T-cell (primary cell): ENCODE data around the gene ATG101. TPM values are rescaled to one million over a fixed set of nuclear protein-coding genes. Genes with fewer than 3 reads are reported as not detected.

Experiments
- ATAC-seq, 4 experiments: fragments of 200-7000 bp in 3 of 4; fragments of 150-1000 bp in 1 of 4; cut with Tn5 transposase; replicated peaks in 1 of 4; 1 replicate in 3 of 4; 2 replicates in 1 of 4; pipeline ENCODE4 v1.10.0; 2021; ENCODE audit warnings: moderate library complexity in 3 of 4, mild to moderate bottlenecking in 2 of 4, moderate number of reproducible peaks in 1 of 4
- CTCF ChIA-PET, 2 donors: fragments of 300-600 bp; sonication (Branson Sonifier 250); formaldehyde crosslinking; loops; one replicate each; lab custom pipeline; 2022; ENCODE audit warnings: antibody characterized with exemption in 2 of 2; lab: Charles Lee
- POLR2A ChIA-PET, 2 donors: fragments of 300-600 bp; sonication (Branson Sonifier 250); formaldehyde crosslinking; loops; one replicate each; lab custom pipeline; 2022; ENCODE audit warnings: antibody characterized with exemption in 2 of 2; lab: Charles Lee
- DNase-seq, 35 experiments: peaks; one replicate each; pipeline versions ENCODE4 v3.0.0 to v3.0.0-alpha.2; 2013 to 2023
- H3K27ac ChIP-seq: one replicate; pipeline ENCODE4 v1.5.1; 2013; ENCODE audit warnings: low read length
- H3K27me3 ChIP-seq, 2 experiments: replicated peaks in 1 of 2; 1 replicate in 1 of 2; 2 replicates in 1 of 2; pipeline versions ENCODE4 v1.6.1 to v1.7.0; 2013; ENCODE audit warnings: low read length in 1 of 2, mixed read lengths in 1 of 2; ENCODE audit not compliant: control insufficient read depth in 2 of 2, insufficient read depth in 2 of 2; ENCODE audit errors: extremely low read depth in 1 of 2
- H3K36me3 ChIP-seq, 2 donors: 1 replicate in 1 of 2; 2 replicates in 1 of 2; pipeline versions ENCODE4 v1.6.1 to v1.7.0; 2013; ENCODE audit warnings: low read length in 1 of 2; ENCODE audit not compliant: control insufficient read depth in 2 of 2, insufficient read depth in 1 of 2; ENCODE audit errors: extremely low read depth in 1 of 2
- H3K4me1 ChIP-seq, 2 experiments: 1 replicate in 1 of 2; 2 replicates in 1 of 2; pipeline versions ENCODE4 v1.6.1 to v1.7.0; 2013; ENCODE audit warnings: low read length in 2 of 2, mixed read lengths in 1 of 2; ENCODE audit not compliant: insufficient read depth in 2 of 2, control insufficient read depth in 1 of 2; ENCODE audit errors: extremely low read depth in 1 of 2
- H3K4me3 ChIP-seq, 2 donors: 1 replicate in 1 of 2; 2 replicates in 1 of 2; pipeline versions ENCODE4 v1.5.1 to v1.7.0; 2013; ENCODE audit warnings: mild to moderate bottlenecking in 2 of 2, low read length in 1 of 2, moderate library complexity in 1 of 2; ENCODE audit not compliant: control insufficient read depth in 1 of 2; ENCODE audit errors: extremely low read depth in 1 of 2
- H3K9me3 ChIP-seq: 2 replicates; pipeline ENCODE4 v1.7.0; 2013
- H3K27ac Mint-ChIP-seq, 2 donors: one replicate each; pipeline ENCODE4 v1.8.0; 2020 to 2021; ENCODE audit warnings: mild to moderate bottlenecking in 2 of 2, mixed read lengths in 2 of 2
- H3K27me3 Mint-ChIP-seq, 2 donors: one replicate each; pipeline ENCODE4 v1.8.0; 2021 to 2022; ENCODE audit warnings: mixed read lengths in 2 of 2
- H3K36me3 Mint-ChIP-seq: one replicate; pipeline ENCODE4 v1.8.0; 2021; ENCODE audit warnings: mixed read lengths
- H3K4me1 Mint-ChIP-seq, 3 donors: one replicate each; pipeline ENCODE4 v1.8.0; 2020 to 2022; ENCODE audit warnings: mixed read lengths in 3 of 3, mild to moderate bottlenecking in 1 of 3
- H3K4me3 Mint-ChIP-seq, 3 donors: one replicate each; pipeline ENCODE4 v1.8.0; 2020 to 2022; ENCODE audit warnings: mild to moderate bottlenecking in 3 of 3, mixed read lengths in 3 of 3, moderate library complexity in 3 of 3
- H3K9me3 Mint-ChIP-seq, 3 donors: one replicate each; pipeline ENCODE4 v1.8.0; 2020 to 2022; ENCODE audit warnings: mixed read lengths in 3 of 3
- WGBS: methylation state at CpG from one replicate; pipeline ENCODE4 v1.1.5; 2013; ENCODE audit warnings: missing lambda C conversion rate; ENCODE audit not compliant: insufficient coverage; 5-methylcytosine and 5-hydroxymethylcytosine counted together
- total RNA-seq, 35 experiments: library from RNA in 6 of 35; stranded (reverse) in 6 of 35; fragments of 120-200 nt in 1 of 35; gene quantifications; one replicate each; pipeline versions ENCODE4 v1.2.1 to v1.2.4 and lab custom pipeline; 2013 to 2026

ATG101 gene
- total RNA-seq (10 to 100 TPM; 24.8 to 30.3 (median 25.9) TPM), total RNA-seq (lab: John Stamatoyannopoulos, UW) (17.6 to 92.9 (median 29.4) reads per million in 29 experiments)
- total RNA-seq (2013), result 26.0 TPM

- peak within 1 kb of the TSS; percentile 98 to 99 for H3K27ac Mint-ChIP-seq
- CTCF ChIA-PET, result interaction anchor here (0.6 to 8.7 kb wide), 16 partner anchors 15 to 1609 kb away, joined by 3 to 116 read pairs (median 4); partner anchors contain the start of genes EIF4B (in 1 of the 2) and NR4A1 (in 1 of the 2)
- Histone ChIP-seq H3K27me3 (no peaks in the 10 kb centered on the region), H3K4me3 (peak within 1 kb of the TSS; percentile 93 to 99), H3K4me1 (peaks cover 20 to 38% of the 10 kb centered on the region in 2 experiments), H3K36me3 (peaks cover 0 to 20% of the 10 kb centered on the region in 2 donors), H3K27ac (peak within 1 kb of the TSS; percentile 91), H3K9me3 (no peaks in the 10 kb centered on the region)
- DNase-seq (peak; percentile 76 to 93 (median 81)), ATAC-seq (peak; percentile 92 to 97 (median 96))
- H3K4me3 Mint-ChIP-seq, result peak within 1 kb of the TSS; percentile 91 to 98 (median 98)
- 1% methylated on average over 56 of the region's 60 CpGs for WGBS
- peaks cover 0 to 7% of the 10 kb centered on the region in 2 donors for H3K27me3 Mint-ChIP-seq
- H3K9me3 Mint-ChIP-seq, result no peaks in the 10 kb centered on the region
- H3K36me3 Mint-ChIP-seq, result peaks cover 13% of the 10 kb centered on the region
- POLR2A ChIA-PET, result interaction anchor here (0.6 to 1.4 kb wide), 4 partner anchors 37 to 365 kb away, joined by 3 to 8 read pairs (median 4); partner anchors contain the start of gene TAMALIN (in 1 of the 2)
- peaks cover 42 to 47% (median 46%) of the 10 kb centered on the region in 3 donors for H3K4me1 Mint-ChIP-seq
Observed at GRCh38 chr12:52069327-52070184, at the start of gene ATG101. Gene ATG101, plus strand, starts transcription at chr12:52069978. Its CDS starts 3,673 bp downstream, at chr12:52073651.

GRCh38 chr12:52020539-52021336, 49.0 kb upstream of the ATG101 start:
- POLR2A ChIA-PET, result interaction anchor here (0.6 to 1.9 kb wide), 5 partner anchors 9 to 31 kb away, joined by 3 to 11 read pairs (median 4); partner anchors contain the start of genes TAMALIN (in 2 of the 2) and NR4A1 (in 1 of the 2)
- no peaks in the 10 kb centered on the region for H3K36me3 Mint-ChIP-seq
- H3K27me3 Mint-ChIP-seq, result no peaks in the 10 kb centered on the region
- no peaks in the 10 kb centered on the region for H3K9me3 Mint-ChIP-seq
- H3K27ac ChIP-seq, result no peak overlapping the region
- peak overlapping the region in 1 of 2 donors; percentile 59 for H3K27ac Mint-ChIP-seq
- peaks cover 32 to 45% (median 37%) of the 10 kb centered on the region in 3 donors for H3K4me1 Mint-ChIP-seq
- ATAC-seq (peak; percentile 34 to 36 (median 34)), DNase-seq (peak in 33 of 35 experiments; percentile 40 to 75 (median 58))
- H3K4me3 Mint-ChIP-seq, result peak overlapping the region in 1 of 3 donors; percentile 81
- peaks cover 0 to 3% of the 10 kb centered on the region in 2 experiments for H3K27me3 ChIP-seq
- peaks cover 9 to 44% of the 10 kb centered on the region in 2 experiments for H3K4me1 ChIP-seq
- peaks cover 0 to under 1% of the 10 kb centered on the region in 2 donors for H3K36me3 ChIP-seq
- 5% methylated on average over 6 of the region's 9 CpGs for WGBS
- no peak overlapping the region for H3K4me3 ChIP-seq
- CTCF ChIA-PET, result interaction anchor here (0.8 to 5.1 kb wide), 13 partner anchors 10 to 65 kb away, joined by 3 to 53 read pairs (median 4); partner anchors contain the start of gene TAMALIN (in 1 of the 2)
- no peaks in the 10 kb centered on the region for H3K9me3 ChIP-seq

- no peaks in the 10 kb centered on the region for H3K9me3 ChIP-seq
- H3K36me3 ChIP-seq, result no peaks in the 10 kb centered on the region
- H3K4me1 ChIP-seq, result peaks cover 9 to 48% of the 10 kb centered on the region in 2 experiments
- DNase-seq (peak in 1 of 35 experiments; percentile 26), ATAC-seq (no peak)
- peak overlapping the region; percentile 17 for H3K27ac ChIP-seq
- H3K27me3 ChIP-seq, result peaks cover 0 to 3% of the 10 kb centered on the region in 2 experiments
- H3K27ac Mint-ChIP-seq, result peak overlapping the region in 1 of 2 donors; percentile 65
- CTCF ChIA-PET, result interaction anchor here (0.5 to 5.6 kb wide), 21 partner anchors 10 to 1594 kb away, joined by 3 to 116 read pairs (median 4); partner anchors contain the start of genes ATG101 (in 1 of the 2), CSRNP2 (in 1 of the 2) and TAMALIN (in 1 of the 2)
- no peaks in the 10 kb centered on the region for H3K27me3 Mint-ChIP-seq
- peak overlapping the region; percentile 74 to 85 (median 81) for H3K4me3 Mint-ChIP-seq
- no peaks in the 10 kb centered on the region for H3K9me3 Mint-ChIP-seq
- H3K4me3 ChIP-seq, result peak overlapping the region; percentile 52 to 55
- no peaks in the 10 kb centered on the region for H3K36me3 Mint-ChIP-seq
- whole genome bisulfite sequencing, result 9% methylated on average over 14 of the region's 14 CpGs
- POLR2A ChIA-PET, result interaction anchor here (0.5 to 2.4 kb wide), 5 partner anchors 10 to 16 kb away, joined by 3 to 15 read pairs (median 6); partner anchors contain the start of gene TAMALIN (in 2 of the 2)
- H3K4me1 Mint-ChIP-seq, result peaks cover 37 to 42% (median 41%) of the 10 kb centered on the region in 3 donors
Observed at GRCh38 chr12:52022841-52023181, 47.0 kb upstream of the ATG101 start.

- ATAC-seq (peak; percentile 61 to 78 (median 72)), DNase-seq (peak; percentile 70 to 94 (median 88))
- no peaks in the 10 kb centered on the region for H3K9me3 ChIP-seq
- H3K27ac ChIP-seq, result peak overlapping the region; percentile 61
- Mint-ChIP-seq H3K4me1 (peaks cover 37 to 42% (median 41%) of the 10 kb centered on the region in 3 donors), H3K36me3 (no peaks in the 10 kb centered on the region), H3K9me3 (no peaks in the 10 kb centered on the region), H3K27me3 (no peaks in the 10 kb centered on the region), H3K27ac (peak overlapping the region; percentile 92 to 96), H3K4me3 (peak overlapping the region; percentile 74 to 85 (median 81))
- whole genome bisulfite sequencing, result under 1% methylated on average over 48 of the region's 70 CpGs
- POLR2A ChIA-PET, result interaction anchor here (0.6 to 2.4 kb wide), 8 partner anchors 11 to 1004 kb away, joined by 3 to 17 read pairs (median 8); partner anchors contain the start of gene TAMALIN (in 2 of the 2)
- H3K27me3 ChIP-seq, result peaks cover 0 to 3% of the 10 kb centered on the region in 2 experiments
- no peaks in the 10 kb centered on the region for H3K36me3 ChIP-seq
- CTCF ChIA-PET, result interaction anchor here (0.5 to 5.6 kb wide), 23 partner anchors 8 to 1594 kb away, joined by 3 to 116 read pairs (median 4); partner anchors contain the start of genes ATG101 (in 1 of the 2), CSRNP2 (in 1 of the 2) and TAMALIN (in 1 of the 2)
- H3K4me3 ChIP-seq, result peak overlapping the region; percentile 52 to 55
- H3K4me1 ChIP-seq, result peaks cover 9 to 48% of the 10 kb centered on the region in 2 experiments
Observed at GRCh38 chr12:52023182-52023975, 46.4 kb upstream of the ATG101 start.
